Measurements from ENCODE around the gene CLSTN3. TPM values are rescaled to one million over a fixed set of nuclear protein-coding genes. Genes with fewer than 3 reads are reported as not detected.

CLSTN3 gene
- total and polyA plus RNA-seq, 9 of the 15 experiments (the other 6 are each of a cell fraction or from before 2014, with no cell fraction given) = 0.08 to 23.2 (median 11.0) TPM

DNA sequence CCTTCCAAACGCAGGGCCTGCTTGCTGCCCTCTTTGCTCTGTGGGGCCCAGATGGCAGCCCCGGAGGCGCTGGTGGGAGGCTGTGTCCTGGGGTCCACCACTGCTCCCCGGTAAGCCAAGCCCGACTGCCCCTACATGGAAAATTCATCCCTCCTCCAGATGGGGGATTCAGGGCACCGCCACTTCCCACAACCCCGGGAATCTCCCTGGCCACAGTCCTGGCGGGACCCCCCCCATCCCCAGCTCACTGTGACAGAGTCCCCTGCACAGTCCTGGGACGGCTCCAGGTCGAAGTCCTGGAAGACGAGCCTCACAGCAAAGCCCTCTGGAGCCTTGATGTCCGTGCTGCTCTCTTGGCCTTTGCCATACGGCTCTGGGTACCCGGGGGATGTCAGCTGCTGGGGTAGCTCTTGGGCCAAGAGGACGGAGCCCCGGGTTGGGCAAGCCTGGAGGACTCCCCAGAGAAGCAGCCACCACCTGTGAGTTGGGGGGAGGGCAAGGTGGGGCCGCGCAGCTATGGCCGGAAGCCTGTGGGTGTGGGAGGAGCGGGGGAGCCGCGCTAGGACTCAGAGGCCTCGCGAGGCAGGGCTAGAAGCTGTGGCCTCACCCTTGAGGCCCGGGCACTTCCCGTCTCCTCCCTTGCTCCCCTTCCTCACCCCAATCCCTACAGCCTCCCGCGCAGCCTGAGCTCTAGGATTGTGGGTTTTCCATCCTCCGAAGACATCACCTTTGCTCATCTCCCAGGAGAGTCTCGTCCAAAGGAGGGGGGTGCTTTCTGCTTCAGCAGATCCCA lies 22.0 kb upstream of the CLSTN3 start (continued):
- TF ChIP-seq, protein P1, sequence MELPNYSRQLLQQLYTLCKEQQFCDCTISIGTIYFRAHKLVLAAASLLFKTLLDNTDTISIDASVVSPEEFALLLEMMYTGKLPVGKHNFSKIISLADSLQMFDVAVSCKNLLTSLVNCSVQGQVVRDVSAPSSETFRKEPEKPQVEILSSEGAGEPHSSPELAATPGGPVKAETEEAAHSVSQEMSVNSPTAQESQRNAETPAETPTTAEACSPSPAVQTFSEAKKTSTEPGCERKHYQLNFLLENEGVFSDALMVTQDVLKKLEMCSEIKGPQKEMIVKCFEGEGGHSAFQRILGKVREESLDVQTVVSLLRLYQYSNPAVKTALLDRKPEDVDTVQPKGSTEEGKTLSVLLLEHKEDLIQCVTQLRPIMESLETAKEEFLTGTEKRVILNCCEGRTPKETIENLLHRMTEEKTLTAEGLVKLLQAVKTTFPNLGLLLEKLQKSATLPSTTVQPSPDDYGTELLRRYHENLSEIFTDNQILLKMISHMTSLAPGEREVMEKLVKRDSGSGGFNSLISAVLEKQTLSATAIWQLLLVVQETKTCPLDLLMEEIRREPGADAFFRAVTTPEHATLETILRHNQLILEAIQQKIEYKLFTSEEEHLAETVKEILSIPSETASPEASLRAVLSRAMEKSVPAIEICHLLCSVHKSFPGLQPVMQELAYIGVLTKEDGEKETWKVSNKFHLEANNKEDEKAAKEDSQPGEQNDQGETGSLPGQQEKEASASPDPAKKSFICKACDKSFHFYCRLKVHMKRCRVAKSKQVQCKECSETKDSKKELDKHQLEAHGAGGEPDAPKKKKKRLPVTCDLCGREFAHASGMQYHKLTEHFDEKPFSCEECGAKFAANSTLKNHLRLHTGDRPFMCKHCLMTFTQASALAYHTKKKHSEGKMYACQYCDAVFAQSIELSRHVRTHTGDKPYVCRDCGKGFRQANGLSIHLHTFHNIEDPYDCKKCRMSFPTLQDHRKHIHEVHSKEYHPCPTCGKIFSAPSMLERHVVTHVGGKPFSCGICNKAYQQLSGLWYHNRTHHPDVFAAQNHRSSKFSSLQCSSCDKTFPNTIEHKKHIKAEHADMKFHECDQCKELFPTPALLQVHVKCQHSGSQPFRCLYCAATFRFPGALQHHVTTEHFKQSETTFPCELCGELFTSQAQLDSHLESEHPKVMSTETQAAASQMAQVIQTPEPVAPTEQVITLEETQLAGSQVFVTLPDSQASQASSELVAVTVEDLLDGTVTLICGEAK (IDR thresholded peaks at IDR 0.05) = peak; percentile 38; the same call in 1 of the 2 replicates
- TF ChIP-seq, protein P1 (CRISPR knock-in tag; IDR thresholded peaks at IDR 0.05) = no peak
- TF ChIP-seq NR2F6 (CRISPR knock-in tag; IDR thresholded peaks at IDR 0.05) = no peak
- no peak for TF ChIP-seq MCM3 (IDR thresholded peaks at IDR 0.05)
- TF ChIP-seq, protein P2, sequence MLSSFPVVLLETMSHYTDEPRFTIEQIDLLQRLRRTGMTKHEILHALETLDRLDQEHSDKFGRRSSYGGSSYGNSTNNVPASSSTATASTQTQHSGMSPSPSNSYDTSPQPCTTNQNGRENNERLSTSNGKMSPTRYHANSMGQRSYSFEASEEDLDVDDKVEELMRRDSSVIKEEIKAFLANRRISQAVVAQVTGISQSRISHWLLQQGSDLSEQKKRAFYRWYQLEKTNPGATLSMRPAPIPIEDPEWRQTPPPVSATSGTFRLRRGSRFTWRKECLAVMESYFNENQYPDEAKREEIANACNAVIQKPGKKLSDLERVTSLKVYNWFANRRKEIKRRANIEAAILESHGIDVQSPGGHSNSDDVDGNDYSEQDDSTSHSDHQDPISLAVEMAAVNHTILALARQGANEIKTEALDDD (IDR thresholded peaks at IDR 0.05) = no peak
- TF ChIP-seq CBFA2T3 (IDR thresholded peaks at IDR 0.05) = peak; percentile 51
- TF ChIP-seq, protein P3, sequence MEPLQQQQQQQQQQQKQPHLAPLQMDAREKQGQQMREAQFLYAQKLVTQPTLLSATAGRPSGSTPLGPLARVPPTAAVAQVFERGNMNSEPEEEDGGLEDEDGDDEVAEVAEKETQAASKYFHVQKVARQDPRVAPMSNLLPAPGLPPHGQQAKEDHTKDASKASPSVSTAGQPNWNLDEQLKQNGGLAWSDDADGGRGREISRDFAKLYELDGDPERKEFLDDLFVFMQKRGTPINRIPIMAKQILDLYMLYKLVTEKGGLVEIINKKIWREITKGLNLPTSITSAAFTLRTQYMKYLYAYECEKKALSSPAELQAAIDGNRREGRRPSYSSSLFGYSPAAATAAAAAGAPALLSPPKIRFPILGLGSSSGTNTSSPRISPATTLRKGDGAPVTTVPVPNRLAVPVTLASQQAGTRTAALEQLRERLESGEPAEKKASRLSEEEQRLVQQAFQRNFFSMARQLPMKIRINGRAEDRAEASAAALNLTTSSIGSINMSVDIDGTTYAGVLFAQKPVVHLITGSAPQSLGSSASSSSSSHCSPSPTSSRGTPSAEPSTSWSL (CRISPR knock-in tag; IDR thresholded peaks at IDR 0.05; ENCODE audit: borderline replicate concordance) = no peak
- 0 out of 2 replicates have a peak, but pooled peaks have one; percentile 28 for TF ChIP-seq KLF16 (IDR thresholded peaks at IDR 0.05)
- TF ChIP-seq MAZ (CRISPR knock-in tag; conservative IDR thresholded peaks at IDR 0.05 in 1 of 2, IDR thresholded peaks at IDR 0.05 in 1 of 2) = peak in 1 of 2 experiments; percentile 74; a peak in 3 of 4 replicates
- no peak for TF ChIP-seq NFIX (CRISPR knock-in tag; IDR thresholded peaks at IDR 0.05; ENCODE audit: low read depth)
- TF ChIP-seq SP1 (CRISPR knock-in tag; IDR thresholded peaks at IDR 0.05) = peak; percentile 29; the same call in 1 of the 2 replicates
- TF ChIP-seq DACH1 (IDR thresholded peaks at IDR 0.05; ENCODE audit: partially characterized antibody) = no peak
- 0 out of 2 replicates have a peak, but pooled peaks have one; percentile 10 for TF ChIP-seq SMARCA4 (IDR thresholded peaks at IDR 0.05)
- TF ChIP-seq, protein P4, sequence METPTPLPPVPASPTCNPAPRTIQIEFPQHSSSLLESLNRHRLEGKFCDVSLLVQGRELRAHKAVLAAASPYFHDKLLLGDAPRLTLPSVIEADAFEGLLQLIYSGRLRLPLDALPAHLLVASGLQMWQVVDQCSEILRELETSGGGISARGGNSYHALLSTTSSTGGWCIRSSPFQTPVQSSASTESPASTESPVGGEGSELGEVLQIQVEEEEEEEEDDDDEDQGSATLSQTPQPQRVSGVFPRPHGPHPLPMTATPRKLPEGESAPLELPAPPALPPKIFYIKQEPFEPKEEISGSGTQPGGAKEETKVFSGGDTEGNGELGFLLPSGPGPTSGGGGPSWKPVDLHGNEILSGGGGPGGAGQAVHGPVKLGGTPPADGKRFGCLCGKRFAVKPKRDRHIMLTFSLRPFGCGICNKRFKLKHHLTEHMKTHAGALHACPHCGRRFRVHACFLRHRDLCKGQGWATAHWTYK (CRISPR knock-in tag; IDR thresholded peaks at IDR 0.05) = peak; percentile 9; the same call in 1 of the 2 replicates

Data from K562 (cell line).